ENCODE measurements around the gene HIGD2A.

GRCh38 chr5:176425138-176425537 lies 36.6 kb downstream of the HIGD2A start:
- TF ChIP-seq POLR2AphosphoS5 (IDR thresholded peaks at IDR 0.05) (no peak), CTCF (IDR thresholded peaks at IDR 0.05) (no peak), POLR2A (IDR thresholded peaks at IDR 0.05) (no peak)
